ENCODE results near the gene MSX2. TPM values are rescaled to one million over a fixed set of nuclear protein-coding genes. Genes with fewer than 3 reads are reported as not detected.
"Not testable (repeated sequence)": the region's sequence is repeated elsewhere in the genome, so short reads cannot be mapped to it uniquely, and the experiment has no call there.

MSX2 gene
- total and polyA plus RNA-seq, 2 of the 4 experiments (the other 2 are of a cell fraction) = 2.2 to 3.7 TPM

- CTCF ChIA-PET; H3K56ac ChIP-seq (ENCODE audit: extremely low read depth, insufficient read depth, low read length); POLR2A ChIA-PET (ENCODE audit: unreplicated experiment); H4K5ac ChIP-seq (ENCODE audit: low read depth, low read length); H2BK120ac ChIP-seq (ENCODE audit: low read depth, low read length); H4K20me1 ChIP-seq (ENCODE audit: insufficient read depth, low read length); dilution Hi-C loops (cut with HindIII; ENCODE audit: low sequenced_read_pairs, unreplicated experiment); H3K4me1 ChIP-seq (ENCODE audit: control insufficient read depth, insufficient read depth, low read length); H4K91ac ChIP-seq (ENCODE audit: insufficient read depth, low read depth, low read length); H3K27ac ChIP-seq (ENCODE audit: insufficient read depth, low read length); H3K23ac ChIP-seq (ENCODE audit: low read depth, low read length); intact Hi-C loops (cut with micrococcal nuclease); in situ Hi-C loops (cut with MboI; ENCODE audit: low sequenced_read_pairs); H2BK5ac ChIP-seq (ENCODE audit: low read depth, low read length, poor library complexity, severe bottlenecking); H3K36me3 ChIP-seq (ENCODE audit: control insufficient read depth, insufficient read depth, low read length); H3K9me1 ChIP-seq (ENCODE audit: insufficient read depth, low read length); ATAC-seq (ENCODE audit: low read depth); H4K8ac ChIP-seq (ENCODE audit: low read depth in 2 of 2, low read length in 2 of 2); BruUV-seq (replicated peaks); H3K4me3 ChIP-seq (ENCODE audit: insufficient read depth, low read depth, low read length); H3K9ac ChIP-seq (ENCODE audit: low read depth, low read length); H3K27me3 ChIP-seq (ENCODE audit: control insufficient read depth, insufficient read depth, low read length); H3K14ac ChIP-seq (replicated peaks; ENCODE audit: low read depth, low read length); DNase-seq; H2BK15ac ChIP-seq (ENCODE audit: low read depth, low read length); H2AK9ac ChIP-seq (replicated peaks; ENCODE audit: low read depth, low read length, poor library complexity); H2BK20ac ChIP-seq (ENCODE audit: low read depth, low read length); H3K4me2 ChIP-seq (ENCODE audit: low read depth, low read length); H3K79me1 ChIP-seq (ENCODE audit: low read depth in 1 of 2, low read length in 2 of 2); H3K4ac ChIP-seq (ENCODE audit: low read depth, low read length); H3K18ac ChIP-seq (ENCODE audit: low read depth, low read length); H2AK5ac ChIP-seq (ENCODE audit: low read depth, low read length); H2AFZ ChIP-seq (replicated peaks; ENCODE audit: low read length, poor library complexity); H3K9me3 ChIP-seq (ENCODE audit: control insufficient read depth, insufficient read depth, low read length): not testable (repeated sequence)
- WGBS, 2 experiments (ENCODE audit: extremely low coverage in 2 of 2, insufficient read length in 1 of 2) = no CpG with 5 or more reads among the region's 2 CpGs
Observed at GRCh38 chr5:174761341-174761740, 37.0 kb downstream of the MSX2 start.
